ENCODE measurements around the gene CCDC102B.
"Not testable (repeated sequence)": the region's sequence is repeated elsewhere in the genome, so short reads cannot be mapped to it uniquely, and the experiment has no call there.

CCDC102B gene

GRCh38 chr18:68919900-68920299, 122.0 kb downstream of the CCDC102B start:
- no peak overlapping the region for H3K27ac Mint-ChIP-seq
- H3K27me3 Mint-ChIP-seq: no peaks in the 10 kb centered on the region
- no peaks in the 10 kb centered on the region for H3K36me3 Mint-ChIP-seq
- H3K9me3 Mint-ChIP-seq: no peaks in the 10 kb centered on the region
- H3K4me3 Mint-ChIP-seq: no peak overlapping the region
- no peaks in the 10 kb centered on the region for H3K4me1 Mint-ChIP-seq

- Mint-ChIP-seq H3K9me3 (no peaks in the 10 kb centered on the region), H3K27me3 (no peaks in the 10 kb centered on the region), H3K4me3 (no peak overlapping the region), H3K27ac (no peak overlapping the region), H3K36me3 (no peaks in the 10 kb centered on the region), H3K4me1 (no peaks in the 10 kb centered on the region)
These were observed 124.5 kb downstream of the CCDC102B start for GRCh38 chr18:68922392-68922791.

GRCh38 chr18:68925268-68925667, 127.4 kb downstream of the CCDC102B start:
- Mint-ChIP-seq H3K4me1 (no peaks in the 10 kb centered on the region), H3K36me3 (no peaks in the 10 kb centered on the region), H3K9me3 (no peaks in the 10 kb centered on the region), H3K27ac (no peak overlapping the region), H3K4me3 (no peak overlapping the region), H3K27me3 (no peaks in the 10 kb centered on the region)

GRCh38 chr18:68928762-68929675, 131.1 kb downstream of the CCDC102B start:
- Mint-ChIP-seq H3K27ac (no peak overlapping the region), H3K9me3 (no peaks in the 10 kb centered on the region), H3K4me3 (no peak overlapping the region), H3K4me1 (no peaks in the 10 kb centered on the region), H3K27me3 (no peaks in the 10 kb centered on the region), H3K36me3 (no peaks in the 10 kb centered on the region)

GRCh38 chr18:68935686-68936085, 137.8 kb downstream of the CCDC102B start:
- no peak overlapping the region for H3K27ac Mint-ChIP-seq
- H3K4me3 Mint-ChIP-seq: no peak overlapping the region
- no peaks in the 10 kb centered on the region for H3K27me3 Mint-ChIP-seq
- no peaks in the 10 kb centered on the region for H3K36me3 Mint-ChIP-seq
- no peaks in the 10 kb centered on the region for H3K9me3 Mint-ChIP-seq
- H3K4me1 Mint-ChIP-seq: no peaks in the 10 kb centered on the region

GRCh38 chr18:68937029-68937599, 139.2 kb downstream of the CCDC102B start:
- Mint-ChIP-seq H3K36me3 (no peaks in the 10 kb centered on the region), H3K4me1 (no peaks in the 10 kb centered on the region), H3K9me3 (no peaks in the 10 kb centered on the region), H3K4me3 (no peak overlapping the region), H3K27me3 (no peaks in the 10 kb centered on the region), H3K27ac (no peak overlapping the region)

GRCh38 chr18:68940039-68940438, 142.2 kb downstream of the CCDC102B start:
- Mint-ChIP-seq H3K27ac (no peak overlapping the region), H3K36me3 (no peaks in the 10 kb centered on the region), H3K9me3 (no peaks in the 10 kb centered on the region), H3K4me3 (no peak overlapping the region), H3K4me1 (no peaks in the 10 kb centered on the region), H3K27me3 (no peaks in the 10 kb centered on the region)

- Mint-ChIP-seq H3K4me3 (no peak overlapping the region), H3K9me3 (no peaks in the 10 kb centered on the region), H3K4me1 (no peaks in the 10 kb centered on the region), H3K27ac (no peak overlapping the region), H3K36me3 (no peaks in the 10 kb centered on the region), H3K27me3 (no peaks in the 10 kb centered on the region)
These were observed 142.9 kb downstream of the CCDC102B start for GRCh38 chr18:68940754-68941153.

GRCh38 chr18:68942230-68942629, 144.3 kb downstream of the CCDC102B start:
- Mint-ChIP-seq H3K4me3 (no peak overlapping the region), H3K4me1 (no peaks in the 10 kb centered on the region), H3K9me3 (no peaks in the 10 kb centered on the region), H3K27me3 (no peaks in the 10 kb centered on the region), H3K36me3 (no peaks in the 10 kb centered on the region), H3K27ac (no peak overlapping the region)

GRCh38 chr18:68943861-68944260, 146.0 kb downstream of the CCDC102B start:
- not testable (repeated sequence) for H3K4me1 Mint-ChIP-seq, H3K4me3 Mint-ChIP-seq, H3K27ac Mint-ChIP-seq, H3K27me3 Mint-ChIP-seq, H3K36me3 Mint-ChIP-seq, H3K9me3 Mint-ChIP-seq

GRCh38 chr18:68944330-68944729, 146.4 kb downstream of the CCDC102B start:
- Mint-ChIP-seq H3K36me3 (no peaks in the 10 kb centered on the region), H3K4me3 (no peak overlapping the region), H3K4me1 (no peaks in the 10 kb centered on the region), H3K27me3 (no peaks in the 10 kb centered on the region), H3K9me3 (no peaks in the 10 kb centered on the region), H3K27ac (no peak overlapping the region)

GRCh38 chr18:68944826-68945225, 146.9 kb downstream of the CCDC102B start:
- H3K27ac Mint-ChIP-seq: no peak overlapping the region
- no peaks in the 10 kb centered on the region for H3K4me1 Mint-ChIP-seq
- H3K9me3 Mint-ChIP-seq: no peaks in the 10 kb centered on the region
- no peak overlapping the region for H3K4me3 Mint-ChIP-seq
- no peaks in the 10 kb centered on the region for H3K36me3 Mint-ChIP-seq
- H3K27me3 Mint-ChIP-seq: no peaks in the 10 kb centered on the region

GRCh38 chr18:68948622-68949021, 150.7 kb downstream of the CCDC102B start:
- H3K4me1 Mint-ChIP-seq: no peaks in the 10 kb centered on the region
- no peaks in the 10 kb centered on the region for H3K36me3 Mint-ChIP-seq
- no peaks in the 10 kb centered on the region for H3K27me3 Mint-ChIP-seq
- H3K4me3 Mint-ChIP-seq: no peak overlapping the region
- no peak overlapping the region for H3K27ac Mint-ChIP-seq
- H3K9me3 Mint-ChIP-seq: no peaks in the 10 kb centered on the region

- H3K36me3 Mint-ChIP-seq: no peaks in the 10 kb centered on the region
- no peaks in the 10 kb centered on the region for H3K27me3 Mint-ChIP-seq
- no peak overlapping the region for H3K27ac Mint-ChIP-seq
- no peaks in the 10 kb centered on the region for H3K4me1 Mint-ChIP-seq
- no peaks in the 10 kb centered on the region for H3K9me3 Mint-ChIP-seq
- H3K4me3 Mint-ChIP-seq: no peak overlapping the region
These were observed 156.9 kb downstream of the CCDC102B start for GRCh38 chr18:68954738-68955137.

- no peaks in the 10 kb centered on the region for H3K9me3 Mint-ChIP-seq
- H3K27ac Mint-ChIP-seq: no peak overlapping the region
- H3K4me3 Mint-ChIP-seq: no peak overlapping the region
- H3K4me1 Mint-ChIP-seq: no peaks in the 10 kb centered on the region
- H3K36me3 Mint-ChIP-seq: peaks cover 1% of the 10 kb centered on the region
- no peaks in the 10 kb centered on the region for H3K27me3 Mint-ChIP-seq
These were observed 158.8 kb downstream of the CCDC102B start for GRCh38 chr18:68956650-68957049.

GRCh38 chr18:68960355-68960754, 162.5 kb downstream of the CCDC102B start:
- no peaks in the 10 kb centered on the region for H3K4me1 Mint-ChIP-seq
- no peak overlapping the region for H3K27ac Mint-ChIP-seq
- no peak overlapping the region for H3K4me3 Mint-ChIP-seq
- no peaks in the 10 kb centered on the region for H3K27me3 Mint-ChIP-seq
- H3K36me3 Mint-ChIP-seq: peaks cover 1% of the 10 kb centered on the region
- H3K9me3 Mint-ChIP-seq: no peaks in the 10 kb centered on the region
